Renal pelvis (tissue), 3 donors: ENCODE data around the gene AHCYL2. TPM values are rescaled to one million over a fixed set of nuclear protein-coding genes. Genes with fewer than 3 reads are reported as not detected.

Experiments
- polyA plus RNA-seq, 3 donors: library from polyadenylated mRNA; unstranded; fragments of 120-200 nt; gene quantifications; one replicate each; pipeline ENCODE4 v1.2.1, GENCODE V29; 2013; ENCODE audit not compliant: insufficient read length in 3 of 3

AHCYL2 gene
- polyA plus RNA-seq, 3 donors = 24.9 to 31.5 (median 27.5) TPM

Other genes starting within 250 kb of the AHCYL2 start
- 10 to 100 TPM; 44.7 to 49.3 (median 46.7) TPM for gene TNPO3, start 169.9 kb upstream of the AHCYL2 start, polyA plus RNA-seq
- 10 to 100 TPM; 76.2 to 81.0 (median 79.6) TPM for gene TSPAN33, start 80.3 kb upstream of the AHCYL2 start, polyA plus RNA-seq
- 100 to 1,000 TPM; 110 to 121 (median 115) TPM for gene SMO, start 36.4 kb upstream of the AHCYL2 start, polyA plus RNA-seq
- 1 to 10 TPM; 2.0 to 5.2 (median 3.6) TPM for gene STRIP2, start 209.4 kb downstream of the AHCYL2 start, polyA plus RNA-seq